ENCODE data around the gene GAS7.
"Not testable (repeated sequence)": the region's sequence is repeated elsewhere in the genome, so short reads cannot be mapped to it uniquely, and the experiment has no call there.

GAS7 gene

DNA sequence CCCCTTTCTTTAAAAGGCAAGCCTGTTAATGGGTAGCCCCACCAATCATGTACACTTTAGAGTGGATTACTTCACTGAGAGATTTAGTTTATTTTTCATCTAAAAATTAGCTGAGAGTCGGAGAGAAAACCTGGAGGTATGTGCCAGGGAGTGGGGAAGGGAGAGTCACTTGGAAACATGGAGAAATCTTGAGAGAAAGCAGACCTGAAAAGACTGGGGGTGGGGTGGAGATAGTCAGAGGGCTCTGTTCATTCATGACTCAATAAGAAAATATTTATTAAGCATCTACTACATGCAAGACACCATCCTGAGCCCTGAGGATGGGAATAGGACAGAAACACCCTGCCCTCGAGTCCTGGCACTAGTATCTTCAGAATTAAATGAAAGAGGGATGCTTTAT lies 265.9 kb downstream of the GAS7 start:
- DNase-seq = no peak

DNA sequence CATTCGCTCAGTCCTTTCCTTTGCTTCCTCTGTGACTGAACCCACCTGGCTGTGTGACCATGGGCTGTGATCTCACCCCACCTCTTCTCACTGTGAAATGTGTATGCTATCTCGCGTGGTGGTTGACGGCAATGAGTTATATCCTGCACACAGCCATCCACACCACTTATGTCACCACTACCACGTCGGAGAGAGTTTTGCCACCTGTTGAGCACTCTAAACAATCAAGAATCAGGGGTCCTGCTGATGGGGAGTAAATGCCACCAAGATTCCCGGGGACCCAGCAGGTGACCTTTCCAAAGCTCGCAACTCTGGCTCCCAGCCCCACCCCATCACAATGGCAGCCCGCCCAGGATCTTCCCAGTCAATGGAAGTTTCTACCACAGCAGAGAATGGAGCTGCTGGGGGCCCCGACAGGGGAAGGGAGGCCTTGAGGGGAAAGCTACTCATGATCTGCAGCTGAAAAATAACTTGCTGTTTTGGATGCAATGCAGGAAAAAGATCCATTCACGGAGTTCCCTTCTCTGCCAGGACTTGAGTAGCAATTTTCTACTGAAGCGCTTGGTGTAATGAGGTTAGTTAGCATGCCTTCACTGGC lies 267.2 kb downstream of the GAS7 start:
- DNase-seq = no peak

DNA sequence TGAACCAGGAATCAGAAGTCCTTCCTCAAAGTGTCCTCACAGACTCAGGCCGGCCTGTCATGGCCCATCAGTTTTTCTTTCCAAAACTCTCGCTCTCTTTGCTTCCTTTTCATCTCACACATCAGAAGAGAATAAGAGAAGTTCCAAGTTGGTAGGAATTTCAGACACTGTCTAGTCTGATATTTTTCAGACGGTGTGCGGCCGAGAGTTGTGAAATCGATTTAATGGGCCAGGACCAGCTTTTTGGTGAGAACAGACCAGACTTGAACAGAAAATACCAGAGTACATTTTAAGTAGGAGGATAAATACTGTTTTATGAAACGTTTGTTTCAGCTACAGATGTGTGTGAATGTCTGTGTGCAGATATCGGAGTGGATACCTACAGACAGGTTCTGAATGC lies 268.5 kb downstream of the GAS7 start:
- no peak for DNase-seq

DNA sequence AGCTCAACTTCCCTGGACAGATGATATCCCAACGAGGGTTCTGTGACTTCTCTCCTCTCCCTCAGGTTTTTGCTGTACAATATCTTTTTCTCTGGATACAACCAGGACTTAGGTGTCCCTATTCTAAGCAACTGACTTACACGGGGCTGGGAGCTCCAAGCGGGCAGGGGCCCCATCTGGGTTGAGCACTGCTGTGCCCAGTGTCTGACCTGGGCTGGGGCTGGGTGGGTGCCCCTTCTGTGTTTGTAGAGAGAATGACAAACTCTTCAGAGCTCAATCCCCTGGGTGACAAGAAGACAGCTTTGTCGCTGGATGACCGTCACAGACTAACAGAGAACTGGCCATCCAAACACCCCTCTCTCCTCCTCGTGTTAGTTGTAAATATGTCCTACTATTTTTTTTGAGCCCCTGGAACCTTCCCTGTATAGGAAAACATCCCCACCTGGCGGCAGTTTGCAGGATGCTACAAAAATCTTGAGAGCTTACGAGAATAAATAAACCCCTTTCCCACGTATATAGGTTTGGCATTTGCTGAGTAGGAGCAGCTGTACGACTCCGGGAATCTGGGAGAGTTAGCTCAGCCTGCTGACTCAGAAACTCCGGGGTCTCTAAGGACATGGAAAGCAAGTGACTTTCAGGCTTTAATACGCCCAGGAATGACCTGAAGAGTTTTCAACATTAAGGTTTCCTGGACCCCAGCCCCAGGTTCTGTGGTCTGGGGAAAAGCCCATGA lies 269.6 kb downstream of the GAS7 start:
- DNase-seq = peak; percentile 23

DNA sequence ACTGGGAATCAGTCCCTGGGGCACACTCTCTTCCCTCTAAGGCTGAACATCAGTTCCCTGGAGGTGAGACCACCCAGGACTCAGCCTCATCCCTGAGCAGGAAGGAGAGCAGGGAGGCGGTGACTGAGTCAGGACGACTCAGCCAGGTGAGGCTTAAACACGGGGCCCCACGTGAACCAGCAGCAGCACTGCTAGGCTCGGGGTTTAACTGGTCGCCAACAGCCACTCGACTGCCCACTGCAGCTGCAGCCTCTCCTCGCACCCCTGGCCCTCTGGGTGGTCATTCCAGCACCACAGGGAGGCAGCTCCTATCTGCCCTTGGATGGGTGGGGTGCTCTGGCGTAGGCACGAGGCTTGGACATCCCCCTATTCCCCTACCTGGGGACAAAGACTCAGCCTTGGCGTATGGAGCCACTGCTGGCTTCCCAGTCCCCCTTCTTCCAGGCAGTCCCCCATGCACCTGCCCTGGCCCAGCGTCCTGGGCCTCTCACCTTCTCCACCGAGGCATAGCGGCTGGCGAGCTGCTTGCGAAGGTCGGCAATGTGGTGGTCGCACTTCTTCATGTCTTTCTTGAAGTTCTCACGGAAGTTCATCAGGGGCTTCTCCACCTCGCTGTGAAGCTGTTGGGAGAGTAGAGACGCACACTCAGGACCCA lies 272.1 kb downstream of the GAS7 start:
- no peak for DNase-seq

DNA sequence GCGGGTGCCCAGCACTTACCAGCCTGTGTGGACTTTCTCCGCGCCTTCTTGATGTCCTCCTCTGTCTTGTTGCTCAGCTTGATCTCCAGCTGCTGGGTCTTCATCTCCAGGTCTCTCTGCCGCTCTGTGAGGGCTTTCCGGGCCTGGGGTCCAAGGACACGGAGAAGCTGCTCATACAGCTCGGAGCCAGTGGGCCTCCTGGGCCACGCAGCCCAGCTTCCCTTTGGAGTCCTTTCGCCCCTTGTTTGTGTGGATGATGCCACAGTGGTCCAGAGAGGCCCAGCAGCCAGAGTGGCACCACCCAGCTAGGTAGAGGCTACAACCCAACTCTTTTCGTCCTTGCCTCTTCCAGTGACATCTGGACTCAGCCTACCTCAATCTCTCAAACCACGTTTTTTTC lies 272.9 kb downstream of the GAS7 start:
- no peak for DNase-seq

DNA sequence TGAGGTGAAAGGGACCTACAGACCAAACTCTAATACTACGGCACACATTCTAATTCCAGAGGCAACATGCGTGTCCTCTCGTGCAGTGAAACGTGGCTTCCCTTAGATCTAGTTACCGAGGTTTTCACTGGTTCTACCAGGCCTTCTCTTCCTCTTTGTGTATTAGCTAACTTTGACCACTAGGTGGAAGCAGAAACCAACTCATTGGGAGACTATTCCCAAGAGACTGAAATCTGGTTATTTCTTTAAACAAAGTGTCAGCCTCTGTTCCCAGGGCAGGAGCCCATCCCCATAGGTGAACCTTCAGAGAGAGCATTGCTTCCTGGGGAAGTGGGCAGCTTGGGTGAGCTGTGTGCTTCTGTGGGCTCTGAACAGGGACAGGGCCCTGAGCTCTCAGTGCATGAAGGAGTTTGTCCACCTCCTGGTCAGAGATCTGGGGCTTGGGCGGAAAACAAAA lies 273.6 kb downstream of the GAS7 start:
- DNase-seq = peak; percentile 43

DNA sequence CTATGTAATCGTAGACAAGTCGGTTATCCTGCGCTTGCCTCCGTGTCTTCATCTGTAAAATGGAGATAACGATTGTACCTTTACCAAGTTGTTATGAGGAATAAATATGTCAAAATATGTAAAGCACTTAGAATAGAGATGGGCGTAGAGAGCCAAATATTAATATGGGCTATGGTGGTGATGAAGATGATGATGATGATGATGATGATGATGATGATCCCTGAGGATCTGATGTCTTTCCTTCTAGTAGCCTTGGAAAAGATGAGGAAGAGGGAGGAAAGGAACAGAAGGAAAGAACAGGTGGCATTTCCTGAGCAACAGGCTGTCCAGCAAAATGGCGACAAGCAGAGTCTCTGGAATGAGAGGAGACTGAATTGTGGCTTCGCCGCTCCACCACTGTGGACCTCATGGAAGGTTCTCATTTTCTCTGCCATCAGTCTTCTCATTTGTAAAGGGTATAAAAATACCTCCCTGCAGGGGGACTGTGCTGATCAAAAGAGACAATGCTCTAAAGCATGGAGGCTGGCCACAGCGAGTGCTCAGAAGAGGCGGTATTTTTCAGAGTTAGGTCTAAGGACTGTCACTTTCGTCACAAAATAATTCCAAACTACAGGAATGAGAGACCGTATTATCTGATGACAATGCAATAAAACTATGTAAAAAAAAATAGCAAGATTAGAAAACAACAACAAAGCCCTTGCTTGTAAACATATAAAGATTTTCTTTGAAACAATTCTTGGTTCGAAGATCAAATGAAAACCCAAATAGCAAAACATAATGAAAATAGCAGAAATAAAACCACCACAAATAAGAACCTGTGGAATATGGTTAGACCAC lies 276.2 kb downstream of the GAS7 start:
- DNase-seq = no peak

DNA sequence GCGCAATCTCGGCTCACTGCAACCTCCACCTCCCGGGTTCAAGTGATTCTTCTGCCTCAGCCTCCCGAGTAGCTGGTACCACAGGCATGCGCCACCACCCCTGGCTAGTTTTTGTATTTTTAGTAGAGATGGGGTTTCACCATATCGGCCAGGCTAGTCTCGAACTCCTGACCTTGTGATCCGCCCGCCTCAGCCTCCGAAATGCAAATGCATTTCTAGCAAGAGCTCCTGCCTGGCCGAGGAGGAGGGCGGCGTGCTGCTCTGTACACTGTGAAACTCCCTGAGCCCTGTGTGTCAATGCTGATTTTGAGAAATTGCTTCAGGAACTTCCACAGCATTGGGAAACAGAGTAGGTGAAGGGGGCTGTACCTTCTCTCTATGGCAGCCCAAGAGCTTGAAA lies 277.2 kb downstream of the GAS7 start:
- not testable (repeated sequence) for DNase-seq

DNA sequence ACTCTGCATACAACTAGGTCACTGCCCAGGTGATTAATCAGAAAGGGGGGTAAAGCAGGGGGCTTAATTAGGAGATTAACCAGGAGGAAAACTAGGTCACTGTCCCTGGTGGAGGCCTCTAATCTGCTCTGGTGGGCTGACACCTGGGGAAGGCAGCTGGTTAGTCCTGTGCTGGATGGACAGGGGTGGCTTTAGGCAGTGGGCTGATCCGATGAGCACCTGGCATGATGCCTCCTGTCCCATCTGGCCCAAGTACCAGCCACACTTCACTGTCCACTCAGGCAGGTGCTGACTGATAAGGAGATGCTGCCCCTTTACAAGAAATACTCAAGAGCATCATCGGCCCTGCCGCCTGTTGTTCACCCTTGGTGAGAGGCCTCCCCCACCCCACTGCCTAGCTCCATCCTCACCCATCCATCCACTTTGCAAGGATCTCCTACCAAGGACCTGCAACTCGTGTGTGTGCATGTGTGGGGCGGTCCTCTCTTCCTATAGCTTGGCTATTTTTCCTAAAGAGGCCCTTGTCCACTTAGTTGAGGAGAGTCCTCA lies 279.5 kb downstream of the GAS7 start:
- DNase-seq = no peak

DNA sequence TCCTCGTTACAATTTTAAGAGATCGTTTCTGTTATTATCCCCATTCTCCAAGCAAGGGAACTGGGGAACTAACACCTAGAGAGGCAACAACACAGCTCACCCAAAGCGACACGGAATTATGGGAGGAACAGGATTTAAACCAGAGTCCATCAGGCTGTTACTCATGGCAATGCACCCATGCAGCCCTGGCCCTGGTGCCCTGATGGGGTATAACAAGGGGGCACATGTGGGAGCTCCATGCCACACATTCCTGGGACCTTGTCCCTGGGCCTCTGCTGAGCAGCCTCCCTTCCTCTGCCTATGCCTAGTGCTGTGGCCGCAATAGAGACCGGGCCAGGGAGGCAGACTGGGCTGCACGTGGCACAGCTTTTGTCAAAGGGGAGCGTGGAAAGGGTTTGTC lies 280.1 kb downstream of the GAS7 start:
- no peak for DNase-seq

DNA sequence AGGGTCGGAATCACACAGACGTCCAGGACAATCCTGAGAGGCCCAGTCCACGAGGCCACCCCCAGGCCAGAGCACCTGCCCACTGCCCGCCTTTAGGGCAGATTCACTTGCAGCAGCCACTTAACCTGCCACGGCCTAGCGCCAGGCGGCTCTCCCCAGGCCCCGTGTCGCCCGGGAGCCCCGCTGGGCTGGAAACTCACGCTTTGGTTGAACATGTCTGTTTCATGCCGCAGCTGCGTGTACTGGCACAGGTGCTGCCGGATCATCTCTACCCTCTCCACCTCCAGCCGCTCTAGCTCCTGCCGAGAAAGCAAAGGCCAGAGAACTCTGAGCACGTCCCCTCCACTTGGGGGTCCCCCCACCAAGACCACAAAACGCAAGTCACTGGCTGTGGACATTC lies 280.6 kb downstream of the GAS7 start:
- DNase-seq = no peak

DNA sequence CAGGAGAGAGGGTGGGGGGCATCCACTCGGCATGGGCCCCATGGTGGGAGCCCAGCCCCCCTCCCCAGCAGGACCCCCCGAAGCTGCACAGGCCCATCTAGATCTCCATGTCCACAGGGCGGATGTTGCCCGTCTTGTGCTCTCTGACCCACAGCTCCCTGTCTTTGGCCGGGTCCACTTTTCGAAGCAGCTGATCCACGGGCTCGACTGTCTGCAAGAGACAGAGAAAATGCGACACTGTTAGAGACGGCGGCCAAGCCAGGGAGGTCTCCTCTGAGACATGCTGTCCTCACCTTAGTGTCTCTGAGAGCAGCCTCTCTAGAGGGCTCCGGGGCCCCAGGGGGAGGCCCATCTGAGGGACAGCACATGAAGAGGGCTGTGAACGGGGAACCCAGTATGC lies 281.3 kb downstream of the GAS7 start:
- DNase-seq = no peak

DNA sequence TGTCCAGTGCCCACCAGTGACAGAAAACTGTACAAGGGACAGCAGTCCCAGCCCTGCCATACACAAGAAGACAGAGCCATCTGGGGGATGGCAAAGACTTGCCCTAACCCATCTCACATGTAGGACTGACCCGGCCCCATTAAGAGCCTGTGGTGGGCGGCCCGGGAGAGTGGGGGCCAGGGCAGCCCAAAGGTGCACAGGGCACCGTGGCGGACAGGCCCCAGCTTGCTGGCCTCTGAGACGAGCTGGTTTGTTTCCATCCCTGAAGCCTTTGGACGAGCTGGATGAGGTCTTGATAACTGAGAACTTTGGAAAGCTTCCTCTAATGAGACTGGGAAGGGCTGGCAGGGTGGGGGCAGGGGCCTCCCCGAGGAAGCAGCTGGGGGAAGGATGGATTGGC lies 282.3 kb downstream of the GAS7 start:
- no peak for DNase-seq

DNA sequence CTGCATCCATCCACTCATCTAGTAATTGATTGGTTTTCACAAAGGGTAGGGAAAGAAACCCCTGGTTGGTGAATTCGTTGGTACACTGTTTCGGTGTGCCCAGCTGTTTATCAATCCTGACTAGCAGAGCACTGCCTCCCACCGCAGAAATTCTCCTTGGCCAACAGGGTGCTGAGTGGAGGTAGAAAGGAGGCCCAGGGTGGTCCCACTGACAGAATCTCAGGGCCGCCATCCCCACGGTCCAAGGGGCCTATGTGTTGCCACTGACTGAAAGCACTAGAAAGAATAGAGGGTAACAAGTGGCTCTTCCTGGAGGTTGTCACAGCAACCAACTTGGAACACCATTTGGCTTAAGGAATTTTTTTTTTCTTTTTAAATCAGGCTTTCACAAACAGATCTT lies 284.9 kb downstream of the GAS7 start:
- DNase-seq = no peak

DNA sequence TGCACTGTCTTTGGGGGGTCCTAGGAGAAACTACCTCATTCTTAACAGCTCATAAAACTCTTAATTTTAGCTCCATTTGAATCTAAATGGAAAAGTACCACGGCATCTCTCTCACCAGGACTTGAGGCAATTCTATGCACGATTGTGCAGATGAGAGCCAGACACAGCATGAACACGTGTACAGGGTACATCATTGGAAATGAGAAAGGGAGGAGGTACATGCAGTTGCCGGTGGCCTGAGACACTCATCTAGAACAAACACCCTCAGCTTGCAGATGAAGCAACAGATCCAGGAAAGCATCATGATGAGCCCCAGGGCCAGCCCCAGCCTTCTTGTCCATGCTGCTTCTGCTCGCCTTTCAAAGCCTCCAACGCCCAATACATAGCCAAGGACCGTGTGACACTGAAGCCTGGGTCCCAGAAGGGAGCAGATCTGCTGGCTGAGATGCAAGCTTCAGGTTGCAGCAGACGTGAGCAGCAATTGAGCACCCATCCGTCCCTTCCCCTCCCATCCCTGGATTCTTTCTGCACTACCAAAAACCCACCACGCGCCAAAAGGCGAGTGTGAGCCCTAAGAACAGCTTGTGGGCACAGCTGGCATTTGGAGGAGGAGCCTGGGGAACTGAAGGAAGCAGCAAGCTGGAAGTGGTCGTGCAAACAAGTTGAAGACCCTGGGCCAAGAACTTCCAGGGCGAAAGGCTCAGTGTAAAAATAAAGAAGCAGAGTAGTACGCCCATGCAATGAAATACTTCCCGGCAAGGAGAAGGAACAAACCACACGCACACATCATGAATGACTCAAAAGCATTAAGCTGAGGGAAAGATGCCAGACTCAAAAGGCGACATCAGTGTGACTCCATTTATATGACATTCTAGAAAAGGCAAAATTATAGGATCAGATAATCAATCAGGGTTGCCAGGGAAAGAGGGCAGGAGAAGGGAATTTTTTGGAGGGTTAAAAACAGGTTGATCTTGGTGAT lies 286.0 kb downstream of the GAS7 start:
- DNase-seq = no peak

DNA sequence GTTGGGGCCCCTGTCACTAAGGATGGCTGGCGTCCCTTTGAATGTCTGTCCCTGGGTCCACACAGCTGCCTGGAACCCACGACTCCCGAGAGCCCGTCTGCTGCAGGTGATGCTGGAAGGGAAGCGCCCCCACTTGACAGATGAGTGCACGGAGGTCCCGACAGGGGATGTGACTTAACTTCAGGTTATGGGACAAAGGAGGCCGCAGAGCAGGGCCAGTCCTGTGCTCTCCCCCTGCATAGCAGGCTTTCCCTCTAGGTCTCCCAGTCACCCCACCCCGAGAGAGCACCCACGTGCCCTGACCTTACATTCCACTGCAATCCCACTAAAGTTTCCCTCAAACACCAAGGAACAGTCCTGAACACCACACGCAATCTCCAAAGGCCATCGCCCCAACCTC lies 287.3 kb downstream of the GAS7 start:
- no peak for DNase-seq

DNA sequence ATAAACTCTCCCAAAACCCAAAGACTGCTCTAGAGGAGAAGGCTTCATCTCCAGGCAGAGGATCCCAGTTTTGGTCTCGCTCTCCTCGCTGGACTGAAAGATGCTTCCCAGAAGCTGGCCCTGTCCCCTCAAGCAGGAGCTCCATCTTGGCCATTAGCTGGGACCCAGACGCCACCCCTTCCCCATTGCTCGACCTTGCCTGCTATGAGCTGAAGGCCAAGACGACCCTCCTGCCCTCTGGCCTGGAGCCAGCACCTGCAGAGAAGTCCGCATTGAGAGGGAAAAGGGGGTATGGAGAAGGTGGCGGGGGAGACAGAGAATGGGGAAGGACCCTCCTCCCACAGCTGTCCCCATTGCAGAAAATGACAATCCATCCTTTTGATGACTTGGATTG lies 289.8 kb downstream of the GAS7 start:
- no peak for DNase-seq

DNA sequence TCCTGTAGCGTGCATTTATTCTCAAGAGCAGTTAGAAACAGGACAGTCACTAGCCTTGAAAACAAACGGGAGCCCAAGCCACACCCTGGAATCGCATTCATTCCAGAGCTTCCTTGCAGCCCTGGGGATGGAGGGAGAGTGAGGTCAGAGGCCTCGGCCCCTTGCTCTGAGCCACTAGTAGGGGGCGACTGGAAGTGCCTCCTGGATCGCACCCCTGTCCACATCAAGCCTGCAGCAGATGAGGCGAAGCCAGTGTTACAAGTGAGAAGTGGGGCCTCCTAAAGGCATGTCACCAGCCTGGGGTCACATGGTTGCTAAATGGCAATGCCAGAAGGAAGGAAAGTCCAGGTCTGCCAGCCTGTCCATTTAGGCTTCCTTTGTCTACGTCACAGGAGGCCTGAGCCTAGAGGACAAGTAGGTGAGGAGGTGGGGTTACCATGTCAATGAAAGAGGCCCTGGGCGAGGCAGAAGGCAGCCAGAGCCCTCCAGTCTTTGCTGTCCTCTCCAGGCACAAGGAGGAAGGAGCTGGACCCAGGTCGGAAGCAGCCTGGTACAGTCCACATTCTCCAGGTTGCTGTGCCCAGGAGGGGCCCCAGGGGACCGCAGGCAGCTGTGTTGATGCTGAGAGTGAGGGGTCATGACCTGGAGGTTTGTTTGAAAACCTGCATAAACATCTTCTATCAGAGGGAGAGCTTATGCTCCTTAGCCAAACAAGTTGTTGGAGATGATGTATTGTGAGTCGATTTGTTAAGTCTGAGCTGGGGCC lies 290.3 kb downstream of the GAS7 start:
- DNase-seq = no peak

DNA sequence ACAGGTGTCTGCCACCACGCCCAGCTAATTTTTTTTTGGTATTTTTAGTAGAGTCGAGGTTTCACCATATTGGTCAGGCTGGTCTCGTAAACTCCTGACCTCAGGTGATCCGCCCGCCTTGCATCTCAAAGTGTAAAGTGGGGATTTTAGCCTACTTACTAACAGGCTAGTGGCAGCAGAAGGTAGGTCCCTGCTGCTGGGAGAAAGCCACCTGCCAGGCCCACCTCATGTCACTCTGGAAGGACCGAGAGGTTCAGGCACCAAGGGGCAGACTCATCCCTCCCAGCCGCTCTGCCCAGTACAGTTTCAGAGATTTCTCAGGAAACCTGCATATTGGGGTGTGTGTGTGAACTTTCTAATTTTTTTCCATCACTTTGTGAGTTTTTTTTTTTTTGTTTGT lies 291.3 kb downstream of the GAS7 start:
- DNase-seq = no peak

DNA sequence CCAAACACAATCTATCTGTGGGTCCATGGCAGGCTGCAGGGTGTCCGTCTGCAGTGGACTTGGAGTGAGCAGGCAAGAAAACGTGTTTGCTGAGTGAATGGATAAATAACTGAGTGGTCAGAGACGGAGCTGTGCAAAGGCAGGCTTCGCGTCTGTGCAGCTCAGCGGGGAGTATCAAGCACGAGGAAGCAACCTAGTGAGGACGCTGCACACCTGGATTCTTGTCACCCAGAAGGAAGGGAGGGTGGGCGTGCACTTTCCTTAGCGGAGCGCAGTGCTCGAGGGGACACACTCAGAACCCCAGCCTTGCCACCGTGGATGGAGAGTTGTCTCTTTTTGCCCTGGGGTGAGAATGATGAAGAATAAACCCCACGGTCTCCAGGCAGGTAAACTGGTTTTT lies 291.8 kb downstream of the GAS7 start:
- no peak for DNase-seq

Measured in DMS 273 treated with DMSO at 0.1 percent for 48 hours (cell line).